ENCODE data around the gene TMEM179. TPM values are rescaled to one million over a fixed set of nuclear protein-coding genes. Genes with fewer than 3 reads are reported as not detected.

Gene TMEM179
- total and polyA plus RNA-seq, 2 of the 13 experiments (the other 11 are each of a cell fraction or from before 2014, with no cell fraction given): not detected

DNA sequence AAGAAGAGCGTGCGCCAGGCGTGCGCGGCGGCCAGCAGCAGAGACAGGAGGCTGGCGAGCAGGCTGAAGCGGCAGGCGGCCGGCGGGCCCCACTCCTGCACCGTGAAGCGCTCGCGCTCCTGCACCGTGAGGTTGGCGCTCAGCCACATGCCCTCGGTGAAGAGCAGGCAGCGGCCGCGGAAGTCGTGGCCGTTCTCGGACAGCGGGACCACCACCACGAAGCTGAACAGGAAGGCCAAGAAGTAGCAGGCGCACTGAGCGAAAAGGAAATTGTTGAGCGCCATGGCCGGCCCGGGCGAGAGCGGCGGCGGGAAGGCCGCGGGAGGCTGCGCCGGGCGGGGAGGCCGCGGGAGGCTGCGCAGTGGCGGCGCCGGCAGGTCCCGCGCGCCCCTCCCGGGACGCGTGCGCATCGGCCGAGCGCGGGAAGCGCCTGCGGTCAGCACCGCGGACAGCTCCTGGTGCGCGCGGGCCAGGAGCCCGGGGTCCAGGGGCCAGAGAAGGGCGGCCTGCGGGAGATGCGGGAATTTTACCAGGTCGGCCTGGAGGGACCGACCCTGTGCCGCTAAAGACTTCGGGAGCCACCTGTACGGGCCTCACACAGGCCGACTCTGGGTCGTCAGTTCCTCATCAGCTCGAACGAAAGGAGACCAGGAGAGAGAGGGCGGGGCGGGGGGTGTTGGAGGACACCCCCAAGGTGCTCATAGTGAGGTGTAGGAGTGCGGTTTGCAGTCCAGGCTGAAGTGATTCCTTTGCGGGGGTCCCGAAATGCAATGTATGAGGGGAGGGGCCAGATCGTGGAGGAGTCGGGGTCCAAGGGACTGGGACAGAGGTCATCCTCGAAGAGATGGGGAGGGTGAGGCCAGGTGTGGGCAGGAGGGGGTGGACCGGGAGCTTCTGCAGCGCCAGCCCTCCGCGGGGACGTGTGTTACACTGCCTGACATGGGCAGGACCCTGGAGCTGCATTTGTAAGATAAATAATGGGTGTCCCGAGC, at the start of gene TMEM179 (continued):
- TF ChIP-seq, protein P1, sequence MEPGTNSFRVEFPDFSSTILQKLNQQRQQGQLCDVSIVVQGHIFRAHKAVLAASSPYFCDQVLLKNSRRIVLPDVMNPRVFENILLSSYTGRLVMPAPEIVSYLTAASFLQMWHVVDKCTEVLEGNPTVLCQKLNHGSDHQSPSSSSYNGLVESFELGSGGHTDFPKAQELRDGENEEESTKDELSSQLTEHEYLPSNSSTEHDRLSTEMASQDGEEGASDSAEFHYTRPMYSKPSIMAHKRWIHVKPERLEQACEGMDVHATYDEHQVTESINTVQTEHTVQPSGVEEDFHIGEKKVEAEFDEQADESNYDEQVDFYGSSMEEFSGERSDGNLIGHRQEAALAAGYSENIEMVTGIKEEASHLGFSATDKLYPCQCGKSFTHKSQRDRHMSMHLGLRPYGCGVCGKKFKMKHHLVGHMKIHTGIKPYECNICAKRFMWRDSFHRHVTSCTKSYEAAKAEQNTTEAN (CRISPR knock-in tag; conservative IDR thresholded peaks at IDR 0.05): peak; percentile 65; the same call in 1 of the 2 replicates
- TF ChIP-seq EZH2 (conservative IDR thresholded peaks at IDR 0.05; ENCODE audit: low read depth, low read length): no peak
- TF ChIP-seq ZNF552 (CRISPR knock-in tag; IDR thresholded peaks at IDR 0.05; ENCODE audit: borderline replicate concordance): no peak
- TF ChIP-seq REXO4 (CRISPR knock-in tag; IDR thresholded peaks at IDR 0.05; ENCODE audit: borderline replicate concordance): no peak
- TF ChIP-seq TBX2 (CRISPR knock-in tag; IDR thresholded peaks at IDR 0.05; ENCODE audit: borderline replicate concordance): peak; percentile 32; the same call in 1 of the 2 replicates
- TF ChIP-seq ZNF572 (CRISPR knock-in tag; IDR thresholded peaks at IDR 0.05): no peak
- TF ChIP-seq, protein P2, sequence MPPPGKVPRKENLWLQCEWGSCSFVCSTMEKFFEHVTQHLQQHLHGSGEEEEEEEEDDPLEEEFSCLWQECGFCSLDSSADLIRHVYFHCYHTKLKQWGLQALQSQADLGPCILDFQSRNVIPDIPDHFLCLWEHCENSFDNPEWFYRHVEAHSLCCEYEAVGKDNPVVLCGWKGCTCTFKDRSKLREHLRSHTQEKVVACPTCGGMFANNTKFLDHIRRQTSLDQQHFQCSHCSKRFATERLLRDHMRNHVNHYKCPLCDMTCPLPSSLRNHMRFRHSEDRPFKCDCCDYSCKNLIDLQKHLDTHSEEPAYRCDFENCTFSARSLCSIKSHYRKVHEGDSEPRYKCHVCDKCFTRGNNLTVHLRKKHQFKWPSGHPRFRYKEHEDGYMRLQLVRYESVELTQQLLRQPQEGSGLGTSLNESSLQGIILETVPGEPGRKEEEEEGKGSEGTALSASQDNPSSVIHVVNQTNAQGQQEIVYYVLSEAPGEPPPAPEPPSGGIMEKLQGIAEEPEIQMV (CRISPR knock-in tag; IDR thresholded peaks at IDR 0.05; ENCODE audit: low read depth): 0 out of 2 replicates have a peak, but pooled peaks have one; percentile 34
- TF ChIP-seq, protein P3, sequence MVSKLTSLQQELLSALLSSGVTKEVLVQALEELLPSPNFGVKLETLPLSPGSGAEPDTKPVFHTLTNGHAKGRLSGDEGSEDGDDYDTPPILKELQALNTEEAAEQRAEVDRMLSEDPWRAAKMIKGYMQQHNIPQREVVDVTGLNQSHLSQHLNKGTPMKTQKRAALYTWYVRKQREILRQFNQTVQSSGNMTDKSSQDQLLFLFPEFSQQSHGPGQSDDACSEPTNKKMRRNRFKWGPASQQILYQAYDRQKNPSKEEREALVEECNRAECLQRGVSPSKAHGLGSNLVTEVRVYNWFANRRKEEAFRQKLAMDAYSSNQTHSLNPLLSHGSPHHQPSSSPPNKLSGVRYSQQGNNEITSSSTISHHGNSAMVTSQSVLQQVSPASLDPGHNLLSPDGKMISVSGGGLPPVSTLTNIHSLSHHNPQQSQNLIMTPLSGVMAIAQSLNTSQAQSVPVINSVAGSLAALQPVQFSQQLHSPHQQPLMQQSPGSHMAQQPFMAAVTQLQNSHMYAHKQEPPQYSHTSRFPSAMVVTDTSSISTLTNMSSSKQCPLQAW (CRISPR knock-in tag; IDR thresholded peaks at IDR 0.05): no peak
- TF ChIP-seq, protein P4, sequence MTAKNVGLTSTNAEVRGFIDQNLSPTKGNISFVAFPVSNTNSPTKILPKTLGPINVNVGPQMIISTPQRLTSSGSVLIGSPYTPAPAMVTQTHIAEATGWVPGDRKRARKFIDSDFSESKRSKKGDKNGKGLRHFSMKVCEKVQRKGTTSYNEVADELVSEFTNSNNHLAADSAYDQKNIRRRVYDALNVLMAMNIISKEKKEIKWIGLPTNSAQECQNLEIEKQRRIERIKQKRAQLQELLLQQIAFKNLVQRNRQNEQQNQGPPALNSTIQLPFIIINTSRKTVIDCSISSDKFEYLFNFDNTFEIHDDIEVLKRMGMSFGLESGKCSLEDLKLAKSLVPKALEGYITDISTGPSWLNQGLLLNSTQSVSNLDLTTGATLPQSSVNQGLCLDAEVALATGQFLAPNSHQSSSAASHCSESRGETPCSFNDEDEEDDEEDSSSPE (CRISPR knock-in tag; IDR thresholded peaks at IDR 0.05): peak; percentile 85
- no peak for TF ChIP-seq BHLHE40 (IDR thresholded peaks at IDR 0.05; ENCODE audit: low read length)
- TF ChIP-seq, protein P5, sequence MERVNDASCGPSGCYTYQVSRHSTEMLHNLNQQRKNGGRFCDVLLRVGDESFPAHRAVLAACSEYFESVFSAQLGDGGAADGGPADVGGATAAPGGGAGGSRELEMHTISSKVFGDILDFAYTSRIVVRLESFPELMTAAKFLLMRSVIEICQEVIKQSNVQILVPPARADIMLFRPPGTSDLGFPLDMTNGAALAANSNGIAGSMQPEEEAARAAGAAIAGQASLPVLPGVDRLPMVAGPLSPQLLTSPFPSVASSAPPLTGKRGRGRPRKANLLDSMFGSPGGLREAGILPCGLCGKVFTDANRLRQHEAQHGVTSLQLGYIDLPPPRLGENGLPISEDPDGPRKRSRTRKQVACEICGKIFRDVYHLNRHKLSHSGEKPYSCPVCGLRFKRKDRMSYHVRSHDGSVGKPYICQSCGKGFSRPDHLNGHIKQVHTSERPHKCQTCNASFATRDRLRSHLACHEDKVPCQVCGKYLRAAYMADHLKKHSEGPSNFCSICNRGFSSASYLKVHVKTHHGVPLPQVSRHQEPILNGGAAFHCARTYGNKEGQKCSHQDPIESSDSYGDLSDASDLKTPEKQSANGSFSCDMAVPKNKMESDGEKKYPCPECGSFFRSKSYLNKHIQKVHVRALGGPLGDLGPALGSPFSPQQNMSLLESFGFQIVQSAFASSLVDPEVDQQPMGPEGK (CRISPR knock-in tag; IDR thresholded peaks at IDR 0.05): no peak
- TF ChIP-seq, protein P6, sequence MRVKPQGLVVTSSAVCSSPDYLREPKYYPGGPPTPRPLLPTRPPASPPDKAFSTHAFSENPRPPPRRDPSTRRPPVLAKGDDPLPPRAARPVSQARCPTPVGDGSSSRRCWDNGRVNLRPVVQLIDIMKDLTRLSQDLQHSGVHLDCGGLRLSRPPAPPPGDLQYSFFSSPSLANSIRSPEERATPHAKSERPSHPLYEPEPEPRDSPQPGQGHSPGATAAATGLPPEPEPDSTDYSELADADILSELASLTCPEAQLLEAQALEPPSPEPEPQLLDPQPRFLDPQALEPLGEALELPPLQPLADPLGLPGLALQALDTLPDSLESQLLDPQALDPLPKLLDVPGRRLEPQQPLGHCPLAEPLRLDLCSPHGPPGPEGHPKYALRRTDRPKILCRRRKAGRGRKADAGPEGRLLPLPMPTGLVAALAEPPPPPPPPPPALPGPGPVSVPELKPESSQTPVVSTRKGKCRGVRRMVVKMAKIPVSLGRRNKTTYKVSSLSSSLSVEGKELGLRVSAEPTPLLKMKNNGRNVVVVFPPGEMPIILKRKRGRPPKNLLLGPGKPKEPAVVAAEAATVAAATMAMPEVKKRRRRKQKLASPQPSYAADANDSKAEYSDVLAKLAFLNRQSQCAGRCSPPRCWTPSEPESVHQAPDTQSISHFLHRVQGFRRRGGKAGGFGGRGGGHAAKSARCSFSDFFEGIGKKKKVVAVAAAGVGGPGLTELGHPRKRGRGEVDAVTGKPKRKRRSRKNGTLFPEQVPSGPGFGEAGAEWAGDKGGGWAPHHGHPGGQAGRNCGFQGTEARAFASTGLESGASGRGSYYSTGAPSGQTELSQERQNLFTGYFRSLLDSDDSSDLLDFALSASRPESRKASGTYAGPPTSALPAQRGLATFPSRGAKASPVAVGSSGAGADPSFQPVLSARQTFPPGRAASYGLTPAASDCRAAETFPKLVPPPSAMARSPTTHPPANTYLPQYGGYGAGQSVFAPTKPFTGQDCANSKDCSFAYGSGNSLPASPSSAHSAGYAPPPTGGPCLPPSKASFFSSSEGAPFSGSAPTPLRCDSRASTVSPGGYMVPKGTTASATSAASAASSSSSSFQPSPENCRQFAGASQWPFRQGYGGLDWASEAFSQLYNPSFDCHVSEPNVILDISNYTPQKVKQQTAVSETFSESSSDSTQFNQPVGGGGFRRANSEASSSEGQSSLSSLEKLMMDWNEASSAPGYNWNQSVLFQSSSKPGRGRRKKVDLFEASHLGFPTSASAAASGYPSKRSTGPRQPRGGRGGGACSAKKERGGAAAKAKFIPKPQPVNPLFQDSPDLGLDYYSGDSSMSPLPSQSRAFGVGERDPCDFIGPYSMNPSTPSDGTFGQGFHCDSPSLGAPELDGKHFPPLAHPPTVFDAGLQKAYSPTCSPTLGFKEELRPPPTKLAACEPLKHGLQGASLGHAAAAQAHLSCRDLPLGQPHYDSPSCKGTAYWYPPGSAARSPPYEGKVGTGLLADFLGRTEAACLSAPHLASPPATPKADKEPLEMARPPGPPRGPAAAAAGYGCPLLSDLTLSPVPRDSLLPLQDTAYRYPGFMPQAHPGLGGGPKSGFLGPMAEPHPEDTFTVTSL (CRISPR knock-in tag; IDR thresholded peaks at IDR 0.05; ENCODE audit: borderline replicate concordance): no peak
- TF ChIP-seq KLF6 (CRISPR knock-in tag; IDR thresholded peaks at IDR 0.05): 0 out of 2 replicates have a peak, but pooled peaks have one; percentile 48

All from HepG2 (cell line).